ENCODE results near the gene KDF1. TPM values are rescaled to one million over a fixed set of nuclear protein-coding genes. Genes with fewer than 3 reads are reported as not detected.

Gene KDF1
- total and polyA plus RNA-seq, 2 of the 13 experiments (the other 11 are each of a cell fraction or from before 2014, with no cell fraction given), result 1.9 to 4.9 TPM

DNA sequence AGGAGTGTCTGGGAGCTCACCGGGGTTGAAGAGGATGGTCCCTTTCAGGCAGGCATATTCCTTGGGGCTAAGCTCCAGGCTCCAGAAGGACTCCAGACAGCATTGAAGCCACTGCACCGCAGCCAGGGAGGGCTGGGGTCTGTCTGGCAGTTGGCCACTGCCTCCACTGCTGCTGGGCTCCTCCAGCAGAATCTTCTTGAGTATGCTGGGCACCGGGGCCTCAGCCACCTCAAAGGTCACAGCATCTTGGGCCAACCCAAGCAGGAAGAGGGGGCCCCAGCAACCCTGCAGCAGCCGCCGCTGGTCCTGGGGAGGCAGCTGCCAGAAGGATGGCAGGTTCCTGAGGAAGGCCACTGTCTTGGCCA is 46.9 kb downstream of the KDF1 start:
- Histone ChIP-seq H3K36me3 (replicated peaks in 1 of 2; ENCODE audit: control insufficient read depth in 1 of 2, insufficient read depth in 2 of 2, low read length in 2 of 2) (peaks cover 3 to 8% of the 10 kb centered on the region in 2 experiments; a peak in 3 of 5 replicates), H3K9ac (ENCODE audit: insufficient read depth, low read depth, low read length) (peak overlapping the region; percentile 98), H3K27ac (ENCODE audit: extremely low read length, insufficient read depth, low read length) (peak overlapping the region; percentile 96), H2AFZ (ENCODE audit: low read length) (no peak overlapping the region), H3K27me3 (ENCODE audit: control insufficient read depth in 1 of 2, insufficient read depth in 2 of 2, low read length in 2 of 2) (no peaks in the 10 kb centered on the region; a peak in 1 of 5 replicates), H3K79me2 (ENCODE audit: insufficient read depth, low read length) (peaks cover 30% of the 10 kb centered on the region), H3K9me3 (ENCODE audit: low read length) (no peaks in the 10 kb centered on the region), H3K4me1 (ENCODE audit: insufficient read depth, low read length) (peaks cover 57% of the 10 kb centered on the region), H3K4me3 (replicated peaks in 1 of 3; ENCODE audit: insufficient read depth in 1 of 3, low read depth in 2 of 3, low read length in 3 of 3) (peak overlapping the region; percentile 75 to 97 (median 92)), H4K20me1 (ENCODE audit: insufficient read depth, low read length) (peaks cover 16% of the 10 kb centered on the region; the same call in 1 of the 2 replicates), H3K4me2 (ENCODE audit: low read depth, low read length) (peak overlapping the region; percentile 93)
- intact Hi-C loops (cut with micrococcal nuclease; ENCODE audit: unreplicated experiment), result no loop called here
- no peak for FAIRE-seq
- no peak for ATAC-seq
- in situ Hi-C loops (cut with HindIII; ENCODE audit: extremely low pct_ligation_motif_present, low pct_unique_long_range_greater_than_20kb), result loop anchor here (5.0 kb wide), 1 partner anchor 79 kb away; the partner anchor contains the start of gene TRNP1
- ChIA-PET CTCF (ENCODE audit: low intra/inter-chr PET ratio, low total read pairs) (interaction anchor here (1.1 kb wide), 1 partner anchor 24 kb away, joined by 3 read pairs; no protein-coding TSS in a partner anchor), POLR2A (interaction anchor here (0.6 to 11.5 kb wide), 30 partner anchors 8 to 413 kb away, joined by 3 to 371 read pairs (median 8); partner anchors contain the start of genes GPATCH3, GPN2, KDF1 and NUDC)
- WGBS (ENCODE audit: low lambda C conversion rate), result 33% methylated on average over 1 of the region's 5 CpGs
- DNase-seq (ENCODE audit: low spot score), result no peak
- BruUV-seq (replicated peaks), result no TSS peak
- TF ChIP-seq MBD4 (IDR thresholded peaks at IDR 0.05; ENCODE audit: borderline replicate concordance, low read length) (no peak), ZBTB7A (CRISPR knock-in tag; IDR thresholded peaks at IDR 0.05) (no peak), ZNF761 (CRISPR knock-in tag; conservative IDR thresholded peaks at IDR 0.05) (no peak), ZNF501 (CRISPR knock-in tag; IDR thresholded peaks at IDR 0.05) (peak; percentile 14; the same call in 1 of the 2 replicates), ZNF749 (CRISPR knock-in tag; IDR thresholded peaks at IDR 0.05; ENCODE audit: borderline replicate concordance) (no peak), SNAI1 (CRISPR knock-in tag; IDR thresholded peaks at IDR 0.05; ENCODE audit: borderline replicate concordance) (no peak), TMF1 (CRISPR knock-in tag; IDR thresholded peaks at IDR 0.05; ENCODE audit: low read depth) (peak; percentile 24; the same call in 1 of the 2 replicates), ARHGAP35 (CRISPR knock-in tag; IDR thresholded peaks at IDR 0.05; ENCODE audit: borderline replicate concordance) (no peak), ZMYM4 (CRISPR knock-in tag; IDR thresholded peaks at IDR 0.05) (no peak), ZNF891 (CRISPR knock-in tag; IDR thresholded peaks at IDR 0.05) (no peak; the same call in 1 of the 2 replicates)
- TF ChIP-seq, protein P1, sequence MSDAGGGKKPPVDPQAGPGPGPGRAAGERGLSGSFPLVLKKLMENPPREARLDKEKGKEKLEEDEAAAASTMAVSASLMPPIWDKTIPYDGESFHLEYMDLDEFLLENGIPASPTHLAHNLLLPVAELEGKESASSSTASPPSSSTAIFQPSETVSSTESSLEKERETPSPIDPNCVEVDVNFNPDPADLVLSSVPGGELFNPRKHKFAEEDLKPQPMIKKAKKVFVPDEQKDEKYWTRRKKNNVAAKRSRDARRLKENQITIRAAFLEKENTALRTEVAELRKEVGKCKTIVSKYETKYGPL (CRISPR knock-in tag; IDR thresholded peaks at IDR 0.05), result no peak
- TF ChIP-seq, protein P2, sequence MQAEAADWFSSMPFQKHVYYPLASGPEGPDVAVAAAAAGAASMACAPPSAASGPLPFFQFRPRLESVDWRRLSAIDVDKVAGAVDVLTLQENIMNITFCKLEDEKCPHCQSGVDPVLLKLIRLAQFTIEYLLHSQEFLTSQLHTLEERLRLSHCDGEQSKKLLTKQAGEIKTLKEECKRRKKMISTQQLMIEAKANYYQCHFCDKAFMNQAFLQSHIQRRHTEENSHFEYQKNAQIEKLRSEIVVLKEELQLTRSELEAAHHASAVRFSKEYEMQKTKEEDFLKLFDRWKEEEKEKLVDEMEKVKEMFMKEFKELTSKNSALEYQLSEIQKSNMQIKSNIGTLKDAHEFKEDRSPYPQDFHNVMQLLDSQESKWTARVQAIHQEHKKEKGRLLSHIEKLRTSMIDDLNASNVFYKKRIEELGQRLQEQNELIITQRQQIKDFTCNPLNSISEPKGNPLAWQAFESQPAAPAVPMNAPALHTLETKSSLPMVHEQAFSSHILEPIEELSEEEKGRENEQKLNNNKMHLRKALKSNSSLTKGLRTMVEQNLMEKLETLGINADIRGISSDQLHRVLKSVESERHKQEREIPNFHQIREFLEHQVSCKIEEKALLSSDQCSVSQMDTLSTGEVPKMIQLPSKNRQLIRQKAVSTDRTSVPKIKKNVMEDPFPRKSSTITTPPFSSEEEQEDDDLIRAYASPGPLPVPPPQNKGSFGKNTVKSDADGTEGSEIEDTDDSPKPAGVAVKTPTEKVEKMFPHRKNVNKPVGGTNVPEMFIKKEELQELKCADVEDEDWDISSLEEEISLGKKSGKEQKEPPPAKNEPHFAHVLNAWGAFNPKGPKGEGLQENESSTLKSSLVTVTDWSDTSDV (CRISPR knock-in tag; IDR thresholded peaks at IDR 0.05), result peak; percentile 17; the same call in 1 of the 2 replicates
- TF ChIP-seq, protein P3, sequence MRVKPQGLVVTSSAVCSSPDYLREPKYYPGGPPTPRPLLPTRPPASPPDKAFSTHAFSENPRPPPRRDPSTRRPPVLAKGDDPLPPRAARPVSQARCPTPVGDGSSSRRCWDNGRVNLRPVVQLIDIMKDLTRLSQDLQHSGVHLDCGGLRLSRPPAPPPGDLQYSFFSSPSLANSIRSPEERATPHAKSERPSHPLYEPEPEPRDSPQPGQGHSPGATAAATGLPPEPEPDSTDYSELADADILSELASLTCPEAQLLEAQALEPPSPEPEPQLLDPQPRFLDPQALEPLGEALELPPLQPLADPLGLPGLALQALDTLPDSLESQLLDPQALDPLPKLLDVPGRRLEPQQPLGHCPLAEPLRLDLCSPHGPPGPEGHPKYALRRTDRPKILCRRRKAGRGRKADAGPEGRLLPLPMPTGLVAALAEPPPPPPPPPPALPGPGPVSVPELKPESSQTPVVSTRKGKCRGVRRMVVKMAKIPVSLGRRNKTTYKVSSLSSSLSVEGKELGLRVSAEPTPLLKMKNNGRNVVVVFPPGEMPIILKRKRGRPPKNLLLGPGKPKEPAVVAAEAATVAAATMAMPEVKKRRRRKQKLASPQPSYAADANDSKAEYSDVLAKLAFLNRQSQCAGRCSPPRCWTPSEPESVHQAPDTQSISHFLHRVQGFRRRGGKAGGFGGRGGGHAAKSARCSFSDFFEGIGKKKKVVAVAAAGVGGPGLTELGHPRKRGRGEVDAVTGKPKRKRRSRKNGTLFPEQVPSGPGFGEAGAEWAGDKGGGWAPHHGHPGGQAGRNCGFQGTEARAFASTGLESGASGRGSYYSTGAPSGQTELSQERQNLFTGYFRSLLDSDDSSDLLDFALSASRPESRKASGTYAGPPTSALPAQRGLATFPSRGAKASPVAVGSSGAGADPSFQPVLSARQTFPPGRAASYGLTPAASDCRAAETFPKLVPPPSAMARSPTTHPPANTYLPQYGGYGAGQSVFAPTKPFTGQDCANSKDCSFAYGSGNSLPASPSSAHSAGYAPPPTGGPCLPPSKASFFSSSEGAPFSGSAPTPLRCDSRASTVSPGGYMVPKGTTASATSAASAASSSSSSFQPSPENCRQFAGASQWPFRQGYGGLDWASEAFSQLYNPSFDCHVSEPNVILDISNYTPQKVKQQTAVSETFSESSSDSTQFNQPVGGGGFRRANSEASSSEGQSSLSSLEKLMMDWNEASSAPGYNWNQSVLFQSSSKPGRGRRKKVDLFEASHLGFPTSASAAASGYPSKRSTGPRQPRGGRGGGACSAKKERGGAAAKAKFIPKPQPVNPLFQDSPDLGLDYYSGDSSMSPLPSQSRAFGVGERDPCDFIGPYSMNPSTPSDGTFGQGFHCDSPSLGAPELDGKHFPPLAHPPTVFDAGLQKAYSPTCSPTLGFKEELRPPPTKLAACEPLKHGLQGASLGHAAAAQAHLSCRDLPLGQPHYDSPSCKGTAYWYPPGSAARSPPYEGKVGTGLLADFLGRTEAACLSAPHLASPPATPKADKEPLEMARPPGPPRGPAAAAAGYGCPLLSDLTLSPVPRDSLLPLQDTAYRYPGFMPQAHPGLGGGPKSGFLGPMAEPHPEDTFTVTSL (CRISPR knock-in tag; IDR thresholded peaks at IDR 0.05; ENCODE audit: borderline replicate concordance), result no peak
- TF ChIP-seq, protein P4, sequence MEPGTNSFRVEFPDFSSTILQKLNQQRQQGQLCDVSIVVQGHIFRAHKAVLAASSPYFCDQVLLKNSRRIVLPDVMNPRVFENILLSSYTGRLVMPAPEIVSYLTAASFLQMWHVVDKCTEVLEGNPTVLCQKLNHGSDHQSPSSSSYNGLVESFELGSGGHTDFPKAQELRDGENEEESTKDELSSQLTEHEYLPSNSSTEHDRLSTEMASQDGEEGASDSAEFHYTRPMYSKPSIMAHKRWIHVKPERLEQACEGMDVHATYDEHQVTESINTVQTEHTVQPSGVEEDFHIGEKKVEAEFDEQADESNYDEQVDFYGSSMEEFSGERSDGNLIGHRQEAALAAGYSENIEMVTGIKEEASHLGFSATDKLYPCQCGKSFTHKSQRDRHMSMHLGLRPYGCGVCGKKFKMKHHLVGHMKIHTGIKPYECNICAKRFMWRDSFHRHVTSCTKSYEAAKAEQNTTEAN (CRISPR knock-in tag; conservative IDR thresholded peaks at IDR 0.05), result no peak
